ENCODE data around the gene ARL15.

GRCh38 chr5:53991942-53992341, 318.4 kb downstream of the ARL15 start:
- TF ChIP-seq EZH2 (IDR thresholded peaks at IDR 0.05) = no peak
- no peak for TF ChIP-seq POLR2AphosphoS5 (IDR thresholded peaks at IDR 0.05; ENCODE audit: borderline replicate concordance, low read depth, low read length)
